ENCODE results near the gene SRPX. TPM values are rescaled to one million over a fixed set of nuclear protein-coding genes. Genes with fewer than 3 reads are reported as not detected.

The SRPX gene
- total RNA-seq, 1 experiment from 2014 or later, result 0.23 TPM

GRCh38 chrX:38205039-38205438 is 15.6 kb downstream of the SRPX start:
- H3K9me3 ChIP-seq (ENCODE audit: control insufficient read depth, insufficient read depth, low read depth, low read length), result no peaks in the 10 kb centered on the region
- no peak overlapping the region for H3K4me3 ChIP-seq (ENCODE audit: low read depth in 2 of 2, low read length in 2 of 2)
- H3K27ac ChIP-seq (ENCODE audit: low read length), result no peak overlapping the region
- intact Hi-C loops (cut with micrococcal nuclease; ENCODE audit: unreplicated experiment), result no loop called here
- POLR2A ChIA-PET, result no interaction called here
- DNase-seq (ENCODE audit: low read depth, low spot score), result no peak
- no peaks in the 10 kb centered on the region for H3K27me3 ChIP-seq (ENCODE audit: control insufficient read depth, insufficient read depth, low read length)
- TF ChIP-seq, protein P1, sequence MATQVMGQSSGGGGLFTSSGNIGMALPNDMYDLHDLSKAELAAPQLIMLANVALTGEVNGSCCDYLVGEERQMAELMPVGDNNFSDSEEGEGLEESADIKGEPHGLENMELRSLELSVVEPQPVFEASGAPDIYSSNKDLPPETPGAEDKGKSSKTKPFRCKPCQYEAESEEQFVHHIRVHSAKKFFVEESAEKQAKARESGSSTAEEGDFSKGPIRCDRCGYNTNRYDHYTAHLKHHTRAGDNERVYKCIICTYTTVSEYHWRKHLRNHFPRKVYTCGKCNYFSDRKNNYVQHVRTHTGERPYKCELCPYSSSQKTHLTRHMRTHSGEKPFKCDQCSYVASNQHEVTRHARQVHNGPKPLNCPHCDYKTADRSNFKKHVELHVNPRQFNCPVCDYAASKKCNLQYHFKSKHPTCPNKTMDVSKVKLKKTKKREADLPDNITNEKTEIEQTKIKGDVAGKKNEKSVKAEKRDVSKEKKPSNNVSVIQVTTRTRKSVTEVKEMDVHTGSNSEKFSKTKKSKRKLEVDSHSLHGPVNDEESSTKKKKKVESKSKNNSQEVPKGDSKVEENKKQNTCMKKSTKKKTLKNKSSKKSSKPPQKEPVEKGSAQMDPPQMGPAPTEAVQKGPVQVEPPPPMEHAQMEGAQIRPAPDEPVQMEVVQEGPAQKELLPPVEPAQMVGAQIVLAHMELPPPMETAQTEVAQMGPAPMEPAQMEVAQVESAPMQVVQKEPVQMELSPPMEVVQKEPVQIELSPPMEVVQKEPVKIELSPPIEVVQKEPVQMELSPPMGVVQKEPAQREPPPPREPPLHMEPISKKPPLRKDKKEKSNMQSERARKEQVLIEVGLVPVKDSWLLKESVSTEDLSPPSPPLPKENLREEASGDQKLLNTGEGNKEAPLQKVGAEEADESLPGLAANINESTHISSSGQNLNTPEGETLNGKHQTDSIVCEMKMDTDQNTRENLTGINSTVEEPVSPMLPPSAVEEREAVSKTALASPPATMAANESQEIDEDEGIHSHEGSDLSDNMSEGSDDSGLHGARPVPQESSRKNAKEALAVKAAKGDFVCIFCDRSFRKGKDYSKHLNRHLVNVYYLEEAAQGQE (IDR thresholded peaks at IDR 0.05; ENCODE audit: insufficient read depth in 1 of 2, low read depth in 2 of 2, low read length in 1 of 2), result no peak
- TF ChIP-seq SIN3A (IDR thresholded peaks at IDR 0.05; ENCODE audit: borderline replicate concordance, insufficient read depth, low read depth, low read length) (no peak), TCF7L2 (IDR thresholded peaks at IDR 0.05; ENCODE audit: low read depth, low read length) (no peak), POLR2AphosphoS5 (IDR thresholded peaks at IDR 0.05; ENCODE audit: low read depth, low read length) (no peak)
- TF ChIP-seq, protein P2, sequence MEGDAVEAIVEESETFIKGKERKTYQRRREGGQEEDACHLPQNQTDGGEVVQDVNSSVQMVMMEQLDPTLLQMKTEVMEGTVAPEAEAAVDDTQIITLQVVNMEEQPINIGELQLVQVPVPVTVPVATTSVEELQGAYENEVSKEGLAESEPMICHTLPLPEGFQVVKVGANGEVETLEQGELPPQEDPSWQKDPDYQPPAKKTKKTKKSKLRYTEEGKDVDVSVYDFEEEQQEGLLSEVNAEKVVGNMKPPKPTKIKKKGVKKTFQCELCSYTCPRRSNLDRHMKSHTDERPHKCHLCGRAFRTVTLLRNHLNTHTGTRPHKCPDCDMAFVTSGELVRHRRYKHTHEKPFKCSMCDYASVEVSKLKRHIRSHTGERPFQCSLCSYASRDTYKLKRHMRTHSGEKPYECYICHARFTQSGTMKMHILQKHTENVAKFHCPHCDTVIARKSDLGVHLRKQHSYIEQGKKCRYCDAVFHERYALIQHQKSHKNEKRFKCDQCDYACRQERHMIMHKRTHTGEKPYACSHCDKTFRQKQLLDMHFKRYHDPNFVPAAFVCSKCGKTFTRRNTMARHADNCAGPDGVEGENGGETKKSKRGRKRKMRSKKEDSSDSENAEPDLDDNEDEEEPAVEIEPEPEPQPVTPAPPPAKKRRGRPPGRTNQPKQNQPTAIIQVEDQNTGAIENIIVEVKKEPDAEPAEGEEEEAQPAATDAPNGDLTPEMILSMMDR (IDR thresholded peaks at IDR 0.05), result no peak
- H3K4me1 ChIP-seq (ENCODE audit: control insufficient read depth, insufficient read depth, low read length), result no peaks in the 10 kb centered on the region
- H3K36me3 ChIP-seq (ENCODE audit: control insufficient read depth, insufficient read depth, low read length), result no peaks in the 10 kb centered on the region
- no peak for ATAC-seq
- in situ Hi-C loops (cut with HindIII; ENCODE audit: low pct_unique_long_range_greater_than_20kb, low sequenced_read_pairs), result no loop called here
- no TSS peak for BruUV-seq (replicated peaks)
- CTCF ChIA-PET, result interaction anchor here (0.6 kb wide), 1 partner anchor 474 kb away, joined by 3 read pairs; no protein-coding TSS in a partner anchor

GRCh38 chrX:38192007-38192810 is 28.5 kb downstream of the SRPX start:
- ChIA-PET POLR2A (no interaction called here), CTCF (interaction anchor here (0.8 kb wide), 1 partner anchor 91 kb away, joined by 4 read pairs; no protein-coding TSS in a partner anchor)
- intact Hi-C loops (cut with micrococcal nuclease; ENCODE audit: unreplicated experiment), result loop anchor here (10.0 kb wide), 1 partner anchor 113 kb away; no protein-coding TSS in a partner anchor
- H3K9me3 ChIP-seq (ENCODE audit: control insufficient read depth, insufficient read depth, low read depth, low read length), result no peaks in the 10 kb centered on the region
- no peak overlapping the region for H3K27ac ChIP-seq (ENCODE audit: low read length)
- no peaks in the 10 kb centered on the region for H3K27me3 ChIP-seq (ENCODE audit: control insufficient read depth, insufficient read depth, low read length)
- ATAC-seq (no peak), DNase-seq (ENCODE audit: low read depth, low spot score) (no peak)
- no peaks in the 10 kb centered on the region for H3K4me1 ChIP-seq (ENCODE audit: control insufficient read depth, insufficient read depth, low read length)
- H3K4me3 ChIP-seq (ENCODE audit: low read depth in 2 of 2, low read length in 2 of 2), result no peak overlapping the region
- TF ChIP-seq, protein P1 (IDR thresholded peaks at IDR 0.05; ENCODE audit: insufficient read depth in 1 of 2, low read depth in 2 of 2, low read length in 1 of 2), result no peak
- TF ChIP-seq, protein P2 (IDR thresholded peaks at IDR 0.05), result peak; percentile 61
- BruUV-seq (replicated peaks), result no TSS peak
- in situ Hi-C loops (cut with HindIII; ENCODE audit: low pct_unique_long_range_greater_than_20kb, low sequenced_read_pairs), result no loop called here
- H3K36me3 ChIP-seq (ENCODE audit: control insufficient read depth, insufficient read depth, low read length), result no peaks in the 10 kb centered on the region
